HUES48 (cell line): Measurements from ENCODE around the gene ADAMTS6.
"Not testable (repeated sequence)": the region's sequence is repeated elsewhere in the genome, so short reads cannot be mapped to it uniquely, and the experiment has no call there.

Experiments used
- H3K27ac ChIP-seq: one replicate; pipeline ENCODE4 v1.7.0; 2013; ENCODE audit warnings: low read depth, low read length, inconsistent platforms
- H3K27me3 ChIP-seq: 2 replicates; pipeline ENCODE4 v1.6.1; 2013; ENCODE audit warnings: mild to moderate bottlenecking, low read length; ENCODE audit not compliant: control insufficient read depth, insufficient read depth
- H3K36me3 ChIP-seq: 2 replicates; pipeline ENCODE4 v1.6.1; 2013; ENCODE audit warnings: low read length; ENCODE audit not compliant: control insufficient read depth, insufficient read depth
- H3K4me1 ChIP-seq: 2 replicates; pipeline ENCODE4 v1.6.1; 2013; ENCODE audit warnings: mild to moderate bottlenecking, low read length; ENCODE audit not compliant: control insufficient read depth, insufficient read depth
- H3K4me3 ChIP-seq: 2 replicates; pipeline ENCODE4 v1.5.1; 2013; ENCODE audit warnings: mild to moderate bottlenecking, low read depth, low read length
- H3K9ac ChIP-seq: 2 replicates; pipeline ENCODE4 v1.6.1; 2013; ENCODE audit warnings: mild to moderate bottlenecking, low read depth, low read length, moderate library complexity
- H3K9me3 ChIP-seq: 2 replicates; pipeline ENCODE4 v1.6.1; 2013; ENCODE audit warnings: low read length; ENCODE audit not compliant: control insufficient read depth, insufficient read depth

The ADAMTS6 gene

GRCh38 chr5:65327582-65327981 lies 154.1 kb downstream of the ADAMTS6 start:
- Histone ChIP-seq H3K36me3 (no peaks in the 10 kb centered on the region), H3K4me3 (no peak overlapping the region), H3K27me3 (no peaks in the 10 kb centered on the region), H3K27ac (no peak overlapping the region), H3K9me3 (no peaks in the 10 kb centered on the region), H3K9ac (no peak overlapping the region), H3K4me1 (peaks cover 28% of the 10 kb centered on the region)

GRCh38 chr5:65326922-65327321 lies 154.8 kb downstream of the ADAMTS6 start:
- H3K9ac ChIP-seq: no peak overlapping the region
- no peak overlapping the region for H3K27ac ChIP-seq
- H3K9me3 ChIP-seq: no peaks in the 10 kb centered on the region
- H3K4me1 ChIP-seq: peaks cover 28% of the 10 kb centered on the region
- H3K4me3 ChIP-seq: no peak overlapping the region
- H3K27me3 ChIP-seq: no peaks in the 10 kb centered on the region
- H3K36me3 ChIP-seq: no peaks in the 10 kb centered on the region

- no peaks in the 10 kb centered on the region for H3K27me3 ChIP-seq
- no peak overlapping the region for H3K4me3 ChIP-seq
These were observed 157.5 kb downstream of the ADAMTS6 start for GRCh38 chr5:65324226-65324625.

DNA sequence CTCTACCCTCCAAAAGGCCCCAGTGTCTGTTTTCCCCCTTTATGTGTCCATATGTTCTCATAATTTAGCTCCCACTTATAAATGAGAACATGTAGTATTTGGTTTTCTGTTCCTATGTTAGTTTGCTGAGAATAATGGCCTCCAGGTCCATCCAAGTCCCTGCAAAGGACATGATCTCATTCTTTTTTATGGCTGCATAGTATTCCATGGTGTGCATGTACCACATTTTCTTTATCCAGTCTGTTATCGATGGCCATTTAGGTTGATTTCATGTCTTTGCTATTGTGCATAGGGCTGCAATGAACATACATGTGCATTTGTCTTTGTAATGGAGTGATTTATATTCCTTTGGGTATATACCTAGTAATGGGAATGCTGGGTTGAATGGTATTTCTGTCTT lies 161.0 kb downstream of the ADAMTS6 start:
- H3K36me3 ChIP-seq, H3K9me3 ChIP-seq, H3K4me1 ChIP-seq, H3K4me3 ChIP-seq, H3K27me3 ChIP-seq, H3K27ac ChIP-seq, H3K9ac ChIP-seq: not testable (repeated sequence)

More at GRCh38 chr5:65324226-65324625, 157.5 kb downstream of the ADAMTS6 start:
- Histone ChIP-seq H3K9me3 (no peaks in the 10 kb centered on the region), H3K9ac (no peak overlapping the region), H3K4me1 (peaks cover 23% of the 10 kb centered on the region), H3K36me3 (no peaks in the 10 kb centered on the region), H3K27ac (no peak overlapping the region)

GRCh38 chr5:65320250-65320649 lies 161.5 kb downstream of the ADAMTS6 start:
- Histone ChIP-seq H3K9me3 (no peaks in the 10 kb centered on the region), H3K4me1 (no peaks in the 10 kb centered on the region), H3K36me3 (no peaks in the 10 kb centered on the region), H3K27me3 (no peaks in the 10 kb centered on the region), H3K9ac (no peak overlapping the region), H3K27ac (no peak overlapping the region), H3K4me3 (no peak overlapping the region)

- H3K9ac ChIP-seq: no peak overlapping the region
These were observed 173.8 kb downstream of the ADAMTS6 start for GRCh38 chr5:65307931-65308330.

GRCh38 chr5:65307088-65307487 lies 174.6 kb downstream of the ADAMTS6 start:
- no peaks in the 10 kb centered on the region for H3K27me3 ChIP-seq
- no peak overlapping the region for H3K27ac ChIP-seq
- no peaks in the 10 kb centered on the region for H3K9me3 ChIP-seq
- no peak overlapping the region for H3K4me3 ChIP-seq
- no peaks in the 10 kb centered on the region for H3K36me3 ChIP-seq
- no peak overlapping the region for H3K9ac ChIP-seq
- no peaks in the 10 kb centered on the region for H3K4me1 ChIP-seq

More at GRCh38 chr5:65307931-65308330, 173.8 kb downstream of the ADAMTS6 start:
- Histone ChIP-seq H3K27me3 (no peaks in the 10 kb centered on the region), H3K4me1 (no peaks in the 10 kb centered on the region), H3K27ac (no peak overlapping the region), H3K9me3 (no peaks in the 10 kb centered on the region), H3K36me3 (no peaks in the 10 kb centered on the region), H3K4me3 (no peak overlapping the region)

GRCh38 chr5:65305913-65306312 lies 175.8 kb downstream of the ADAMTS6 start:
- Histone ChIP-seq H3K27ac (no peak overlapping the region), H3K9ac (no peak overlapping the region), H3K9me3 (no peaks in the 10 kb centered on the region), H3K4me3 (no peak overlapping the region), H3K27me3 (no peaks in the 10 kb centered on the region), H3K4me1 (no peaks in the 10 kb centered on the region), H3K36me3 (no peaks in the 10 kb centered on the region)

- H3K9ac ChIP-seq: no peak overlapping the region
- H3K27me3 ChIP-seq: no peaks in the 10 kb centered on the region
- H3K4me1 ChIP-seq: no peaks in the 10 kb centered on the region
- H3K27ac ChIP-seq: no peak overlapping the region
- H3K9me3 ChIP-seq: no peaks in the 10 kb centered on the region
- H3K4me3 ChIP-seq: no peak overlapping the region
- no peaks in the 10 kb centered on the region for H3K36me3 ChIP-seq
These were observed 181.9 kb downstream of the ADAMTS6 start for GRCh38 chr5:65299861-65300260.

GRCh38 chr5:65296067-65296466 lies 185.7 kb downstream of the ADAMTS6 start:
- H3K36me3 ChIP-seq: no peaks in the 10 kb centered on the region
- H3K27me3 ChIP-seq: no peaks in the 10 kb centered on the region
- no peaks in the 10 kb centered on the region for H3K4me1 ChIP-seq
- no peak overlapping the region for H3K4me3 ChIP-seq
- H3K9me3 ChIP-seq: no peaks in the 10 kb centered on the region
- no peak overlapping the region for H3K27ac ChIP-seq
- H3K9ac ChIP-seq: no peak overlapping the region

- no peak overlapping the region for H3K4me3 ChIP-seq
- no peaks in the 10 kb centered on the region for H3K27me3 ChIP-seq
- no peaks in the 10 kb centered on the region for H3K9me3 ChIP-seq
- no peaks in the 10 kb centered on the region for H3K36me3 ChIP-seq
- no peak overlapping the region for H3K27ac ChIP-seq
- H3K9ac ChIP-seq: no peak overlapping the region
- H3K4me1 ChIP-seq: no peaks in the 10 kb centered on the region
These were observed 189.5 kb downstream of the ADAMTS6 start for GRCh38 chr5:65292196-65292595.

DNA sequence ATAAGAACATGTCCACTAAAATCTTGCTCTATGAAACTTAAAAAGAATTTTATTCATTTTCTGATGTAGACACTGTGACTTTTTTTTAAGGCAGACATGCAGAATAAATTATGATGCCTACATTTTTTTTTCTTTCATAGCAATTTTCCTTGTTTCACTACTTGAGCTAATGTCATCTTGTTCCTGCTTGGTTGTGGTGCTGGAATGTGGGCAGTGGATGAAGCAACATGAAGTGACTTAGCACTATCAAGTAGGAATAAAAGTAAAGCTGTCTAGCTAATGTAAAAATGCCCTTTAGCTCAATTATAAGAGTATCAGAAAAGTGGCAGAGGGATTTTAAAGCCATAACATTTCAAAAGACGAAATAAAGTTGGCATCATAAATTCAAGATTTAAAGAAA lies 191.0 kb downstream of the ADAMTS6 start:
- no peak overlapping the region for H3K27ac ChIP-seq
- no peaks in the 10 kb centered on the region for H3K36me3 ChIP-seq
- H3K4me3 ChIP-seq: no peak overlapping the region
- H3K9me3 ChIP-seq: no peaks in the 10 kb centered on the region
- no peaks in the 10 kb centered on the region for H3K4me1 ChIP-seq
- no peak overlapping the region for H3K9ac ChIP-seq
- H3K27me3 ChIP-seq: no peaks in the 10 kb centered on the region
